Measurements from ENCODE around the gene HAUS7.
A peak's percentile ranks its signal among the peaks of the same experiment; 100 is the strongest.

HAUS7 gene

GRCh38 chrX:153470411-153471363 is at the start of gene HAUS7:
TSS of gene HAUS7 (minus strand) at chrX:153470576. CDS start at chrX:153470557, 19 bp downstream.
- H3K4me3 ChIP-seq (ENCODE audit: low read depth, low read length) = peak within 1 kb of the TSS; percentile 63
- peak; percentile 56 for DNase-seq (ENCODE audit: low read depth)
- TF ChIP-seq CTCF (IDR thresholded peaks at IDR 0.05; ENCODE audit: control insufficient read depth, extremely low read depth, insufficient read depth) = peak; percentile 75

GRCh38 chrX:153519569-153520286 is 49.4 kb upstream of the HAUS7 start:
- no peak for TF ChIP-seq CTCF (IDR thresholded peaks at IDR 0.05; ENCODE audit: control insufficient read depth, extremely low read depth, insufficient read depth)
- no peak for DNase-seq (ENCODE audit: low read depth)

GRCh38 chrX:153517946-153518834 is 47.8 kb upstream of the HAUS7 start:
- H3K4me3 ChIP-seq (ENCODE audit: low read depth, low read length) = no peak overlapping the region

More at GRCh38 chrX:153519569-153520286, 49.4 kb upstream of the HAUS7 start:
- no peak overlapping the region for H3K4me3 ChIP-seq (ENCODE audit: low read depth, low read length)

GRCh38 chrX:153517423-153517822 is 47.0 kb upstream of the HAUS7 start, which contains the start of gene ATP2B3:
TSS of gene ATP2B3 (plus strand) at chrX:153517642. CDS start at chrX:153536248, 18,606 bp downstream.
- DNase-seq (ENCODE audit: low read depth) = no peak
- no peak for TF ChIP-seq CTCF (IDR thresholded peaks at IDR 0.05; ENCODE audit: control insufficient read depth, extremely low read depth, insufficient read depth)
- H3K4me3 ChIP-seq (ENCODE audit: low read depth, low read length) = no peak within 1 kb of the TSS

More at GRCh38 chrX:153517946-153518834, 47.8 kb upstream of the HAUS7 start:
- TF ChIP-seq CTCF (IDR thresholded peaks at IDR 0.05; ENCODE audit: control insufficient read depth, extremely low read depth, insufficient read depth) = no peak
- no peak for DNase-seq (ENCODE audit: low read depth)

- no peak for DNase-seq (ENCODE audit: low read depth)
- no peak overlapping the region for H3K4me3 ChIP-seq (ENCODE audit: low read depth, low read length)
- no peak for TF ChIP-seq CTCF (IDR thresholded peaks at IDR 0.05; ENCODE audit: control insufficient read depth, extremely low read depth, insufficient read depth)
Measured at GRCh38 chrX:153516073-153516472, 45.7 kb upstream of the HAUS7 start.

- no peak overlapping the region for H3K4me3 ChIP-seq (ENCODE audit: low read depth, low read length)
- TF ChIP-seq CTCF (IDR thresholded peaks at IDR 0.05; ENCODE audit: control insufficient read depth, extremely low read depth, insufficient read depth) = no peak
- no peak for DNase-seq (ENCODE audit: low read depth)
Measured at GRCh38 chrX:153515435-153515834, 45.1 kb upstream of the HAUS7 start.
